NCI-H1436 treated with DMSO at 0.1 percent for 48 hours (cell line): ENCODE results near the gene MMEL1.

ENCODE experiments used
- DNase-seq: peaks from one replicate; lab custom pipeline; 2025; lab: John Stamatoyannopoulos, UW

Gene MMEL1

DNA sequence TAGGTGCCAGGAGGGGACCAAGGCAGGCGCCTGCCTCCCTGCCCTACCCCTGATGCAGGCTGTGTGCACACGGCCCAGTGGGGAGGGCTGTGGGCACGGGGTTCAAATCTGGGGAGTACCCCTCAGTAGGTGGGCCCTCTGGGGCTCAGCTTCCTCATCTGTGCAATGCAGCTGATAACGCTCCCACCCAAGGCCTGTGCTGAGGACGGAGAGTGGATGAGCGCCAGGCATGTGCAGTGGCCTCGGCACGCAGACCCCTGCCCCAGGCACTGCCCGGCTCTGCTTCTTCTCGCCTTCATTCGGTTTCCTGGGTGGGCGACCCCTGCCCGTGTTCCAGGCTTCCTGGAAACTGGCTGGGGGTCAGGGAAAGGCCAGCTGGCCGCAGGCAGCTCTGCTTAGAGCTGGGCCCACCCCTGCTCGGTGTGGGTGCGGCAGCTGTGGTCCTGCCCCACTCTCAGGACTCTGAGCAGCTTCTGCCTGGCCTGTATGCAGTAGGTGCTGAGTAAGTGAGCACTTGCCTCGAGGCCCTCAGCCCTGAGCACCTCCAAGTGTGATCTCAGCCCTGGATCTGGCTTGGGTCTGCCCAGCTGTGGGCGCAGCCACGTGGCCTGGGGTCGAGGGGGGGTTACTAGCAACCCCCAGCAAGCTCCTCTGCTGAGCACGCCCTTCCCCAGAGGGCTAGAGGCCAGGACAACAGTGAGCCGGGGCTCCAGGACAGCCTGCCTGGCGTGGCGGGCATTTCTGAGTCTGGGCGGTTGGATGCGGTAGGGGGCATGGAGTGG lies 88.5 kb downstream of the MMEL1 start:
- DNase-seq, result no peak

DNA sequence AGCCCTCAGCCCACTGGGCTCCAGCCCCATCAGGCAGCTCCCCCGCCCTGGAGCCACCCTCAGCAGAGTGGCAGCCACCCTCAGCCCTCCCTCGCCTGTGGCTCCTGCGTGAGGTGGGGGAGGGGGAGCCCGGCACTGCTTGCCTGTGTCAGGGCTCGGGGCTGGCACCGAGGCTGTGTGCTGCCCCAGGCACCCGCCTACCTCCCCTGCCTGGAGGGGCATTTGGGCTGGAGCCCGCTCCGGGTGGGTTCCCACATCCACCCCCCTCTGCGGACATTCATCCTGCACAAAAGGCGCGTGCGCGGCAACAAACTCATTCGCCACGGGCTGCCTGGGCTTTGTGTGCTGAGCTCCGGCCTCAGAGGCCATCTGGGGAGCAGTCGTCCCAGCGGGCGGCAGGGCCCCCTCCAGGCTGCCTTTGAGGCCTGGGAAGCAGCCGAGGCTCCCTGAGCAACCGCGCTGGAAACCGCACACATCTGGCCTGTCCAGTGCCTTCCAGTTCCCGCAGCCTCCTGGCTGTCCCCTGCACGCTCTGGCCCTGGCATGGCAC lies 89.2 kb downstream of the MMEL1 start:
- no peak for DNase-seq

DNA sequence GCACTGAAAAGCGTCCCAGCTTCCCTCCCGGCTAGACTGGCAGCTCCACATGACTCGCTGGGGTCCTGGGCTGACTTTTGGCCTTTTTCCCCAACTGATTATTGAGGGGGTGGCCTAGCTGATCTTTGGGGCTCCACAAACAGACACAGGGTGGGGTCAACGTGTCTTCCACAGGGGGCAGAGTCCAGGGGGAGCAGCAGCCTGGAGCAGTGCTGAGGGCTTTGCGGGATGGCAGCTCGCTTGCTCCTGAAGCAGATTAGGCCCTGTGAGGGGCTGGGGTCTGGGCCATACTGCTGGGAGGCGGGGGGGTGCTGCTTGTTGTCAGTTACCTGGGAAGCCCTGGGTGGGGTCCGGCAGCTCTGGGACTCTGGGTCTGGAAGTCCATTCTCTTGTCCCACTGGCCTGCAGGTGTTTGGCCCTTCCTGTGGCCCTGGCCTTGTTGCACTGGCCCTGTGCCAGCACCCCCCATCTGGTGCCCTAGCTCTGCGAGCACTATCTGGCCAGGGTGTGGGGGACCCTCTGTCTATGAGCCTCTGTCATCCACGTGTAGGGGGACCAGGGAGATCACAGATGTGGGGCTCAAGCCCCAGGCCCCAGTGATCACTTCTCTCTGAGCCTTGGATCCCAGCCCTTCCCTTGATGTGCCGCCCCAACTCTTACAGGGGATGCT lies 90.4 kb downstream of the MMEL1 start:
- no peak for DNase-seq

DNA sequence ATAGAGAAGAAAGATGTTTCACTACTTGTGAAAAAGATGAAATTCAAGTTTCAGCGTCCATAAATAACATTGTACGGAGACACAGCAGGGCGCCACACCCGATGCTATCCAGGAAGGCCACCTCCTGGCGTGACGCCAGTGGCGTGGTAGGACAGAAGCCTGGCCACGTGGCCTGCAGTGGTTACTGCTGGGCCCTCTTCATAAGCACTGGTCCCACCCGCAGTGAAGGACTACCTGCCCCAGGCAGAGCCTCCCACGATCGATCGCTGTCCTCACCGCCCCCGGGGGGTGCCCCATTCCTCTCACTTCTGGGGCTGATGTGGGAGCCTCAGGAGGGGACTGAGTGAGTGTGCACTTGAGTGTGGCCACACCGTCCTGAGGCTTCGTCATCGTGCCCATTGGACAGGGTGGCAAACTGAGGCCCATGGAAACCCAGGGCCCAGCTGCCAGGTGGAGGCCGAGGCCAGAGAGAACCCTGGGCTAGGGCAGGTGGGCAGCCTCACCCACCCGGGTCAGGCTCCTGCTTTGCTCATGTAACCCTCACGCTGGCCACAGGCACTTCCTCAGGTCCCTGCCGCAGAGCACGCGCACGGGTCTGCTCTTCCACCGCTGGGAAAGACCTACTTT lies 91.1 kb downstream of the MMEL1 start:
- DNase-seq, result no peak

DNA sequence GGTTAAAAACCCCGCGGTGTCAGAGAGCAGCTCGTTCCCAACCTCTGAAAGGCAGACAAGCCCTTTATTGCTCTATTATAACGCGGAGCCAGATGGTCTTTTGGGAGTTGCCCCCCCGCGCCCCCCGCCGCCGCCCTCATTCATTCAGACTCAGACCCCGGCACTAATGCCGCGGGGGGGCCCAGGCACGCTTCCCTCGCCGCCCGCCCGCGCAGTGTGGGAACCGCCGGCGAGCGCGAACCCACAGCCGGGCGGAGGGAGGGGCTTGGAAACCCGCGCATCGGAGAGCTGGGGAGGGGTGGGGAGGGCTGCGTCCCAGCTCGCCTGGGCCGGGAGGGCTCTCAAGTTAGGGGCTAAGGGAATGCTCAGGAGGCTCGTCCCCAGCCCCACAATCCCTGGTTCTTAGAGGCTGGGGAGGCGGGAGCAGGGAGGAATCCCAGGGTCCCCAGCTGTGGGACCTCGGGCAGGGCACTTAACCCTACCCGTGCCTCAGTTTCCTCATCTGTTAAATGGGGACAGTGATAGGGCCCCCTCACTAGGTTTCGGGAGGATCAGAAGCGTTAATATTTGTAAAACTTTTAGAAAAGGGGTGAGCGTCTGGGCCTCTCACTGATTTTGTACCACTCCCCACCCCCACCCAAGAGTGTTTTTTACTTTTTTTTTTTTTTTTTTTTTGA lies 91.9 kb downstream of the MMEL1 start:
- no peak for DNase-seq
